Heart right ventricle (tissue), 16 donors: ENCODE results near the gene CREB3L2. TPM values are rescaled to one million over a fixed set of nuclear protein-coding genes. Genes with fewer than 3 reads are reported as not detected.
"Not testable (repeated sequence)": the region's sequence is repeated elsewhere in the genome, so short reads cannot be mapped to it uniquely, and the experiment has no call there.

Experiments used
- ATAC-seq, 8 donors: fragments of 200-7000 bp; cut with Tn5 transposase; one replicate each; pipeline ENCODE4 v1.9.1; 2020; ENCODE audit warnings: mild to moderate bottlenecking in 8 of 8, moderate library complexity in 8 of 8, moderate number of reproducible peaks in 1 of 8
- DNase-seq, 2 donors: peaks; one replicate each; pipeline ENCODE4 v3.0.0-alpha.2; 2020
- H3K27ac ChIP-seq, 10 donors: fragments of 200-600 bp; sonication (generic) in 2 of 10; one replicate each; pipeline versions ENCODE4 v1.5.0 to v1.8.0; 2020 to 2022; ENCODE audit warnings: mild to moderate bottlenecking in 3 of 10
- H3K27me3 ChIP-seq, 7 donors: fragments of 200-600 bp; one replicate each; pipeline ENCODE4 v1.8.0; 2021 to 2022; ENCODE audit warnings: mild to moderate bottlenecking in 2 of 7
- H3K36me3 ChIP-seq, 9 donors: fragments of 200-600 bp; sonication (generic) in 1 of 9; one replicate each; pipeline versions ENCODE4 v1.5.0 to v1.8.0; 2020 to 2022; ENCODE audit warnings: mild to moderate bottlenecking in 2 of 9
- H3K4me1 ChIP-seq, 9 donors: fragments of 200-600 bp; sonication (generic) in 1 of 9; one replicate each; pipeline versions ENCODE4 v1.5.0 to v1.8.0; 2020 to 2022; ENCODE audit warnings: mild to moderate bottlenecking in 4 of 9
- H3K4me3 ChIP-seq, 10 donors: fragments of 200-600 bp; sonication (generic) in 2 of 10; one replicate each; pipeline versions ENCODE4 v1.5.0 to v1.8.0; 2020 to 2022; ENCODE audit warnings: mild to moderate bottlenecking in 7 of 10, moderate library complexity in 2 of 10
- H3K9me3 ChIP-seq, 11 donors: fragments of 200-600 bp in 10 of 11; sonication (generic) in 2 of 11; one replicate each; pipeline versions ENCODE4 v1.5.0 to v1.8.0; 2013 to 2022; ENCODE audit warnings: mild to moderate bottlenecking in 2 of 11, control low read depth in 1 of 11, moderate library complexity in 1 of 11
- WGBS, 2 donors: extraction: QIAGEN DNeasy Blood & Tissue Kit; methylation state at CpG; one replicate each; pipeline ENCODE4 v1.1.7; 2013; ENCODE audit warnings: inconsistent platforms in 1 of 2; 5-methylcytosine and 5-hydroxymethylcytosine counted together
- intact Hi-C, 10 donors: fragments of 100-400 bp; cut with DNase I; formaldehyde crosslinking; loops; one replicate each; pipeline versions ENCODE4 v1.11.1 to v1.14.2; 2022
- polyA plus RNA-seq, 2 donors: library from polyadenylated mRNA; stranded (reverse); fragments of 200-250 nt; gene quantifications; one replicate each; pipeline ENCODE4 v1.2.3, GENCODE V29; 2013
- total RNA-seq, 10 donors: library from RNA; stranded (reverse); fragmentation: NEBNext Ultra II Directional in 3 of 10; extraction: Animal tissue kit (Norgen Biotek cat#: 25700) in 3 of 10; gene quantifications; one replicate each; pipeline versions ENCODE4 v1.2.1 to v1.2.4, GENCODE V29; 2021 to 2023
- TF ChIP-seq, protein P1 (sequence below), 9 donors: fragments of 200-600 bp; sonication (generic) in 2 of 9; IDR thresholded peaks; one replicate each; pipeline versions ENCODE4 v1.5.0 to v1.8.0; 2021 to 2022; ENCODE audit warnings: antibody characterized with exemption in 9 of 9, mild to moderate bottlenecking in 5 of 9, moderate library complexity in 1 of 9
- donor health status: Arrhythmogenic right ventricular cardiomyopathy.
- donor health status: ischemic (EF 13 %, LVEDD 7.1; RV severe dilation, severe dysfunction).
- donor health status: healthy with polysubstance abuse.
- donor health status: DM: no; HTN: yes; CAD: no.
- donor health status: DM: no; HTN: no; CAD: no.
- donor health status: ischemic (EF 25% LVEDD 6.9; RV normal size, moderate dysfunction).
- donor health status: ischemic (EF 25% LVEDD 5.7; RV mildly dilated, moderate dysfunction).
- donor health status: healthy.
- donor health status: DM: yes; HTN: yes; CAD: no.
- donor health status: Ischemic cardiomyopathy.
- donor health status: ischemic (EF 35%, LVEDD 5.7; RV mildly dilated, moderate dysfunction).
- donor health status: nonischemic (EF 11% LVEDD 7.7; RV severe dilation, severe dysfunction).
- donor health status: DM: yes; HTN: yes; CAD: no.
- donor health status: PGD.
- donor health status: ischemic (EF 29% LVEDD 5.4; RV normal size, mild dysfunction).
- donor health status: nonischemic (EF 23%, LVEDD 6.1; RV moderate dilation, normal function).

The CREB3L2 gene
- total and polyA plus RNA-seq, 12 donors = 4.2 to 34.2 (median 23.3) TPM

DNA sequence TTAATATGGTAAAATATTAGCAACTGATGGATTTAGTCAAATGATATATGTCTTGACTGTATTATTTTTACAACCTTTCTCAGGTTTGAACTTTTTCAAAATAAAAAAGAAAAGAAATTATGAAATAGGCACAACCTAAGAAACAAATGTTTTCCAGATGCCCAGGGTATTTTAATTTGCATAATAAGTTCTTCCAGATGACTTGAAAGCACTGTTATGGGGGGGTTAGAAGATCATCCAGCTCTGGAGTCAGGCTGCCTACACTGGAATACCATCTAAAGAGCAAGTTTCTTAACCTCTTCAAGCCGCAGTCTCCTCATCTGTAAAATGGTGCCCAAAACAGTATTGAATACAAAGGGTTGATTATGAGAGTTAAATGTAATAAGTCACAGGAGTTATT lies 32.1 kb downstream of the CREB3L2 start:
- WGBS, 2 donors = 92 to 97% methylated on average over 1 of the region's 1 CpG
- Histone ChIP-seq H3K4me3 (no peak overlapping the region), H3K27me3 (no peaks in the 10 kb centered on the region), H3K9me3 (no peaks in the 10 kb centered on the region), H3K36me3 (no peaks in the 10 kb centered on the region), H3K4me1 (peaks cover 10 to 87% (median 57%) of the 10 kb centered on the region in 9 donors), H3K27ac (peak overlapping the region in 5 of 10 donors; percentile 44 to 73 (median 53))
- ATAC-seq (no peak), DNase-seq (no peak)
- intact Hi-C loops = no loop called here
- TF ChIP-seq, protein P1, sequence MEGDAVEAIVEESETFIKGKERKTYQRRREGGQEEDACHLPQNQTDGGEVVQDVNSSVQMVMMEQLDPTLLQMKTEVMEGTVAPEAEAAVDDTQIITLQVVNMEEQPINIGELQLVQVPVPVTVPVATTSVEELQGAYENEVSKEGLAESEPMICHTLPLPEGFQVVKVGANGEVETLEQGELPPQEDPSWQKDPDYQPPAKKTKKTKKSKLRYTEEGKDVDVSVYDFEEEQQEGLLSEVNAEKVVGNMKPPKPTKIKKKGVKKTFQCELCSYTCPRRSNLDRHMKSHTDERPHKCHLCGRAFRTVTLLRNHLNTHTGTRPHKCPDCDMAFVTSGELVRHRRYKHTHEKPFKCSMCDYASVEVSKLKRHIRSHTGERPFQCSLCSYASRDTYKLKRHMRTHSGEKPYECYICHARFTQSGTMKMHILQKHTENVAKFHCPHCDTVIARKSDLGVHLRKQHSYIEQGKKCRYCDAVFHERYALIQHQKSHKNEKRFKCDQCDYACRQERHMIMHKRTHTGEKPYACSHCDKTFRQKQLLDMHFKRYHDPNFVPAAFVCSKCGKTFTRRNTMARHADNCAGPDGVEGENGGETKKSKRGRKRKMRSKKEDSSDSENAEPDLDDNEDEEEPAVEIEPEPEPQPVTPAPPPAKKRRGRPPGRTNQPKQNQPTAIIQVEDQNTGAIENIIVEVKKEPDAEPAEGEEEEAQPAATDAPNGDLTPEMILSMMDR (IDR thresholded peaks at IDR 0.05) = no peak

DNA sequence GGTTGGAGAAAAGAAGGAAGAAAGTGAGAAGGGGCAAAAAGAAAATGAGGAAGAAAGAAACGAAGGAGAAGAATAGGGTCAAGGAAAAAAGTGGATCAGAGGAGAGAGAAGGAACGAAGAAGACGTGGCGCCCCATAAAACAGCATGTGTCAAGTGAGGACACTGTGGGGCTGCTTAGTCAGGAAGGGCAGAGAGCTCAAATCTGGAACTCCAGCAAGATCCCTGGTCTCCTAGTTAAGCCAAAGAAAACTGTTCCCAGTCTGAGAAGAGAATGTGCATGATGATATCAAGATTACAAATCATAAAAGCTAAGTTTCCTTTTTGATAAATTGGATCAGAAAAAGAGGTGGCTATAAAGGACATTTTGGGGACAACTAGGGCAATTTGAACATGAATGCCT lies 33.0 kb downstream of the CREB3L2 start:
- DNase-seq (no peak), ATAC-seq (peak in 2 of 8 donors; percentile 41 to 48)
- no peak overlapping the region for H3K4me3 ChIP-seq
- H3K27ac ChIP-seq = peak overlapping the region in 3 of 10 donors; percentile 13 to 73 (median 19)
- no peaks in the 10 kb centered on the region for H3K27me3 ChIP-seq
- intact Hi-C loops = no loop called here
- H3K36me3 ChIP-seq = no peaks in the 10 kb centered on the region
- TF ChIP-seq, protein P1 (IDR thresholded peaks at IDR 0.05) = no peak
- peaks cover 10 to 83% (median 52%) of the 10 kb centered on the region in 9 donors for H3K4me1 ChIP-seq
- 83 to 85% methylated on average over 4 of the region's 4 CpGs for WGBS, 2 donors
- H3K9me3 ChIP-seq = no peaks in the 10 kb centered on the region

DNA sequence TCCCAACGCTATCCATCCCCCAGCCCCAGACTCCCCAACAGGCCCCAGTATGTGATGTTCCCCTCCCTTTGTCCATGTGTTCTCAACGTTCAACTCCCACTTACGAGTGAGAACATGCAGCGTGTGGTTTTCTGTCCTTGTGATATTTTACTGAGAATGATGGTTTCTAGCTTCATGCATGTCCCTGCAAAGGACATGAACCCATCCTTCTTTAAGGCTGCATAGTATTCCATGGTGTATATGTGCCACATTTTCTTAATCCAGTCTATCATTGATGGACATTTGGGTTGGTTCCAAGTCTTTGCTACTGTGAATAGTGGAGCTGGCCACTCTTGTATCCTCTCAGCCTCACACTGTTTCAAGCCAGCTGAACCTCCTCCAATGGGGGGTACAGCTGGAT lies 33.5 kb downstream of the CREB3L2 start:
- DNase-seq, ATAC-seq, H3K36me3 ChIP-seq, H3K27me3 ChIP-seq, H3K4me3 ChIP-seq, H3K9me3 ChIP-seq, intact Hi-C loops: not testable (repeated sequence)
- H3K4me1 ChIP-seq = peaks cover 9 to 84% (median 56%) of the 10 kb centered on the region in 9 donors
- peak overlapping the region in 3 of 10 donors; percentile 1 to 73 (median 19) for H3K27ac ChIP-seq
- 96 to 98% methylated on average over 4 of the region's 4 CpGs for WGBS, 2 donors

DNA sequence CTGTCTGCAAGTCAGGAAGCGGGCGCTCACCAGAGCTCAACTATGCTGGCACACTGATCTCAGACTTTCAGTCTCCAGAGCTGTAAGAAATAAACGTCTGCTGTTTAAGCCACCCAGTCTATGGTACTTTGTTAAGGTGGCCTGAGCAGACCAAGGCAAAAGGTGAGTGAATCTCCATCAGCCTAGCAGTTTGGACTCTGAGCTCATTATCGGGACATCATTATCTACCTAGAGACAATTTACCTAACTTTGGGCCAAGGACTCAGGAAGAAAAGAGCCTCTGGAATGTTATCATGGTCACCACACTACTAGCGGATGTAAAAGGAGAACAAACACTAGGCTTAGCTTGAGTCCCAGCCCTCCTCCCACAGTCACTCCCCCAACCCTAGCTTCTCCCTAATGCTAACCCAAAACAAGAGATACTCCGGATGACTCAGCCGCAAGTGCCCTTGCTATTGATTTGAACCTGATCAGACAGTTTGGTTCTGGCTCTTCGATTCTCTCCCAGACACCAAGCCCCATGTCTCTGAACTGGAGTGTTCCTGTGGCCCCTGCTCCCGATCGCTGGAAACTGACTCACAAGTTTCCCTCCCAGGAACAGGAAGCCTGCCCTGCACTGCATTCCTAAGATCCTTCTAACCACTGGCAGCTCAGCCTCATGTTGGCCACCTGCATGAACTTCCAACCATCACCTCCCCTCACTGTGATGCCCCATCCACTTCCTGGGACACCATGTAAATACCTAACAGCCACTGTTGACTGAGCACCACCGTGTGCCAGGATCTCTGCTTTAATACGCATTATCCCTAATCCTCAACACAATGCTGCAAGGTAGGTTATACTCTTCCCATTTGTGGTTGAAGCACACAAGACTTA lies 34.5 kb downstream of the CREB3L2 start:
- Histone ChIP-seq H3K4me3 (no peak overlapping the region), H3K9me3 (no peaks in the 10 kb centered on the region), H3K36me3 (peaks cover 0 to 5% (median 0%) of the 10 kb centered on the region in 9 donors), H3K27ac (peak overlapping the region in 4 of 10 donors; percentile 5 to 54 (median 17)), H3K4me1 (peaks cover 8 to 87% (median 54%) of the 10 kb centered on the region in 9 donors), H3K27me3 (no peaks in the 10 kb centered on the region)
- intact Hi-C loops = loop anchor here in 1 of 10 donors (1.0 kb wide), 1 partner anchor 8 kb away; no protein-coding TSS in a partner anchor
- peak in 2 of 8 donors; percentile 11 to 21 for ATAC-seq
- no peak for DNase-seq
- TF ChIP-seq, protein P1 (IDR thresholded peaks at IDR 0.05) = no peak
- 71 to 79% methylated on average over 12 of the region's 12 CpGs for WGBS, 2 donors
